NCI-H510A (cell line): ENCODE results near the gene LRRK1.

Experiments
- DNase-seq: peaks from one replicate; lab custom pipeline; 2025; lab: John Stamatoyannopoulos, UW

The LRRK1 gene

DNA sequence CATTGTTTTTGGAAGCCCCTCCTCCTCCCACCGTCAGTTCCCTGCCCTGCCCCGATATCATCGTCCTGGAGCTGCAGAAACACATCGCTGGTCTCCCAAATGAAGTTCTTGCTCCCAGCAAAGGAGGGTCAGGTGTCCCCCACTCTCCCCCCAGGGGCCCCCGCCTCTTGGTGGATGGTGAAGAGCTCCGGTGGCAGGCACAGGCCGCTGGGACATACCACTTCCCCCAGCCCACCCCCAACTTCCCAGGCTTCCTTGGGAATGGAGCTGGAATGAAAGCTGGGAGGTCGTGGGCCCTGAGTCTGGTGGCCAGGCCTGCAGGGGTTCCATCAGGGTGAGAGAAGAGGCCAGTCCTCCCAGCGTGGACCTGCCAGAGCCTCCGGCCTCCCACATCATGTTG is 195.0 kb downstream of the LRRK1 start:
- no peak for DNase-seq

- no peak for DNase-seq
Observed at GRCh38 chr15:101114610-101115009, 195.5 kb downstream of the LRRK1 start.

- DNase-seq: no peak
Observed at GRCh38 chr15:101115393-101115785, 196.2 kb downstream of the LRRK1 start.

DNA sequence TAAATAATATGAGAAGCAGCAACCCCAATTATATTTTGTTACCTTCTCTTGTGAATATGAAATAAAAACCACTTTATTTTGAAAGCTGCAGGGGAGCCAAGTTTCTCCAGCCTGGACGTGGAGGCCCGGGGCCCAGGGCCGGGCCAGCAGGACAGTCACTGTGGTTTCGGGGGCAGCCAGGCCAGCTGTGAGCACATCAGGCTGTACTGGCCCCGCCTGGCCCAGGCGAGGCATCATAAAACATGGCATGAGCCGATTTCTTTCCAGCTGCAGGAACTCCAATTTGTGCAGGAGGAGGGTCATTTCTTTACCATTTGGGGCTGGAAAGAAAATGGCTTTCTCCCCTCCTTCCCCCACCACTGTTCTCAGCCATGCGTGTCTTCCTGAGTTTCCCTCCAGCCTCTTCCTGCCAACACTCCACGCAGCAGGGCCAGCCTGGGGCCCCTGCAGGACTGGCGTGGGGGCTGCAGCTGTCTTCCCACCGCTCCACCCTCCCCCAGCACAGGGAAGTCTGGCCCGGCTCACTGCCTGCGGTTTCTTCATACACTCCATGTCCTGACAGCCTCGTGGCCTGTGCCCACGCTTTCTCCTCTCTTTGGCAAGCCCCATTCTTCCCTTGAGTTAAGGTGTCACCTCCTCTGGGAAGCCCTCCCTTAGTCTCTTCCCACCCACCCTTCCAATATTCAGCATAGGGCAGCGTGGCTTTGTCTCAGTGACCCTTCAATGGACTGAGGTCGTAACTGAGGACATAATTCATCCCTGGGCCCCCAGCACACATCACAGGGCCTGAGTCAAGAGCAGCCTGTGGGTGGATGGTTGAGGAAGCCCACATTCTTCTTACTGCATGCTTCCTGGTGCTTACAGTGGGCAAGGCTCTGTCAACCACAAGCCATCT is 196.9 kb downstream of the LRRK1 start:
- no peak for DNase-seq

GRCh38 chr15:101116681-101116976 is 197.5 kb downstream of the LRRK1 start:
- DNase-seq: no peak

GRCh38 chr15:101118116-101118515 is 199.0 kb downstream of the LRRK1 start:
- no peak for DNase-seq

DNA sequence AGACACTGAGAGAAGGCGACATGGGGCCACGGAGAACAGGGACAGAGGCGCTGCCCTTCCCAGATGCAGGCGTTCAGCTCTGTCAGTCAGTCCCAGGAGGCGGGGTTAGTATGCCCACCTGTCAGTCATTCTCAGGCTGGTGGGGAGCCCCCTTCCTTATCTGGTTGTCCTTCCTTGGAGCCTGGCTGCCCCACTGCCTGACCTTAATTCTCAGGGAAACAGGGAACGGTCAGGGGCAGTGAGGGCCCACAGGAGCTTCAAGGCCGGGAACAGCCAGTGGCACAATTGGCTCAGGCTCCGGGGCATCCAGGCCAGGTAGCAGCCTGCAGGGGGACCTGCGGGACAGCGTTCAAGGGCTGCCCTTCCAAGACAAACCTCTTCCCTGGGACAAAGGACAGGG is 199.5 kb downstream of the LRRK1 start:
- DNase-seq: no peak

- no peak for DNase-seq
Observed at GRCh38 chr15:101119181-101119580, 200.0 kb downstream of the LRRK1 start.
